GM18517 (cell line): ENCODE results near the gene PODNL1.

Experiments used
- ATAC-seq: cut with Tn5 transposase; IDR thresholded peaks from one replicate; pipeline ENCODE4 v1.9.1; 2021; ENCODE audit warnings: mild to moderate bottlenecking, moderate library complexity; ENCODE audit not compliant: unreplicated experiment

PODNL1 gene

GRCh38 chr19:13959141-13959961, 21.1 kb upstream of the PODNL1 start:
- no peak for ATAC-seq

- no peak for ATAC-seq
These were observed 19.8 kb upstream of the PODNL1 start for GRCh38 chr19:13958043-13958442.

- ATAC-seq: no peak
These were observed 18.8 kb upstream of the PODNL1 start for GRCh38 chr19:13957051-13957450.

- ATAC-seq: no peak
These were observed 18.1 kb upstream of the PODNL1 start for GRCh38 chr19:13956365-13956744.

GRCh38 chr19:13955662-13956364, 17.6 kb upstream of the PODNL1 start:
- no peak for ATAC-seq

- no peak for ATAC-seq
These were observed 16.0 kb upstream of the PODNL1 start for GRCh38 chr19:13954185-13954584.

- ATAC-seq: no peak
These were observed 14.8 kb upstream of the PODNL1 start for GRCh38 chr19:13952931-13953531.

- peak; percentile 98 for ATAC-seq
These were observed 14.1 kb upstream of the PODNL1 start, which contains the start of gene DCAF15 for GRCh38 chr19:13952154-13952930. DCAF15 (plus strand) TSS chr19:13952509; CDS start chr19:13952513, 4 bp downstream.

GRCh38 chr19:13951799-13952153, 13.6 kb upstream of the PODNL1 start:
- peak; percentile 6 for ATAC-seq

- ATAC-seq: no peak
These were observed 12.8 kb upstream of the PODNL1 start for GRCh38 chr19:13951043-13951442.

GRCh38 chr19:13946414-13946813, 8.2 kb upstream of the PODNL1 start:
- no peak for ATAC-seq

- no peak for ATAC-seq
These were observed 3.9 kb upstream of the PODNL1 start for GRCh38 chr19:13942023-13942684.

GRCh38 chr19:13937479-13938300, 527 bp downstream of the PODNL1 start:
- no peak for ATAC-seq

GRCh38 chr19:13935765-13936510, 2.3 kb downstream of the PODNL1 start:
- no peak for ATAC-seq

- no peak for ATAC-seq
These were observed 3.5 kb downstream of the PODNL1 start for GRCh38 chr19:13934785-13935109.

GRCh38 chr19:13932911-13933393, 5.3 kb downstream of the PODNL1 start:
- no peak for ATAC-seq

- ATAC-seq: no peak
These were observed 6.0 kb downstream of the PODNL1 start for GRCh38 chr19:13932149-13932637.

- ATAC-seq: no peak
These were observed 6.6 kb downstream of the PODNL1 start for GRCh38 chr19:13931391-13932148.
